Neural progenitor cell (in vitro differentiated cells): Measurements from ENCODE around the gene POLR2C.

Experiments
- EZH2 ChIP-seq: fragments of 200-600 bp; sonication (generic); IDR thresholded peaks from 2 replicates; pipeline ENCODE4 v1.6.1; 2017; ENCODE audit warnings: antibody characterized with exemption, mild to moderate bottlenecking, moderate library complexity
- TF ChIP-seq, protein P1 (sequence below): fragments of 200-600 bp; sonication (generic); IDR thresholded peaks from 2 replicates; pipeline ENCODE4 v1.5.1; 2017; ENCODE audit warnings: antibody characterized with exemption, mild to moderate bottlenecking

DNA sequence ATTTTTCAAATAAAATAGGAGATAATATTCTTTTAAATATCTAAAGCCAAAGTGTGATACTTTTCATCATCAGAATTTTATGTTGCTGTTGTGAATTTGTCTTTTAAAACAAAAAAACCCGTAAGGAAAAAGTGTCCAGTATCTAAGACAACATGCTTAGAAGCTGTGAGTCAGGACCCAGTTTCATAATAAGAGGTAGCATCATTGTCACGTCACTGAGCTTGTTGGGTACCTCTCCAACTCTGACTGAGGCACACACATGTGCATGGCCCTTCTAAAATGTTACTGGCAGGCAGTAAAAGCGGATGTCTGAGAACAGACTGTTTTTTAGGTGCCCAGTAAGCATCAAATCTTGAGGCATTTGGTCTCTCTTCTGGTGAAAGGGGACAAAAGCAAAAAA is 17.8 kb upstream of the POLR2C start:
- TF ChIP-seq, protein P1, sequence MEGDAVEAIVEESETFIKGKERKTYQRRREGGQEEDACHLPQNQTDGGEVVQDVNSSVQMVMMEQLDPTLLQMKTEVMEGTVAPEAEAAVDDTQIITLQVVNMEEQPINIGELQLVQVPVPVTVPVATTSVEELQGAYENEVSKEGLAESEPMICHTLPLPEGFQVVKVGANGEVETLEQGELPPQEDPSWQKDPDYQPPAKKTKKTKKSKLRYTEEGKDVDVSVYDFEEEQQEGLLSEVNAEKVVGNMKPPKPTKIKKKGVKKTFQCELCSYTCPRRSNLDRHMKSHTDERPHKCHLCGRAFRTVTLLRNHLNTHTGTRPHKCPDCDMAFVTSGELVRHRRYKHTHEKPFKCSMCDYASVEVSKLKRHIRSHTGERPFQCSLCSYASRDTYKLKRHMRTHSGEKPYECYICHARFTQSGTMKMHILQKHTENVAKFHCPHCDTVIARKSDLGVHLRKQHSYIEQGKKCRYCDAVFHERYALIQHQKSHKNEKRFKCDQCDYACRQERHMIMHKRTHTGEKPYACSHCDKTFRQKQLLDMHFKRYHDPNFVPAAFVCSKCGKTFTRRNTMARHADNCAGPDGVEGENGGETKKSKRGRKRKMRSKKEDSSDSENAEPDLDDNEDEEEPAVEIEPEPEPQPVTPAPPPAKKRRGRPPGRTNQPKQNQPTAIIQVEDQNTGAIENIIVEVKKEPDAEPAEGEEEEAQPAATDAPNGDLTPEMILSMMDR = no peak
- no peak for TF ChIP-seq EZH2
